Nephron progenitor cell (in vitro differentiated cells): ENCODE data around the gene TRABD2B.

ENCODE experiments used
- DNase-seq: peaks from one replicate; pipeline ENCODE4 v3.0.0; 2021
- H3K27ac Mint-ChIP-seq: 2 replicates; pipeline ENCODE4 v1.8.0; 2021; ENCODE audit warnings: mild to moderate bottlenecking, moderate library complexity, mixed read lengths
- H3K27me3 Mint-ChIP-seq: 2 replicates; pipeline ENCODE4 v1.8.0; 2021; ENCODE audit warnings: mild to moderate bottlenecking, low read depth, mixed read lengths; ENCODE audit not compliant: poor library complexity
- H3K36me3 Mint-ChIP-seq: 2 replicates; pipeline ENCODE4 v1.8.0; 2021; ENCODE audit warnings: low read depth, mixed read lengths
- H3K4me1 Mint-ChIP-seq: 2 replicates; pipeline ENCODE4 v1.8.0; 2021; ENCODE audit warnings: mixed read lengths
- H3K4me3 Mint-ChIP-seq: 2 replicates; pipeline ENCODE4 v1.8.0; 2021; ENCODE audit warnings: mild to moderate bottlenecking, moderate library complexity, mixed read lengths
- H3K9me3 Mint-ChIP-seq: 2 replicates; pipeline ENCODE4 v1.8.0; 2021; ENCODE audit warnings: mild to moderate bottlenecking, moderate library complexity, mixed read lengths
- TF ChIP-seq, protein P1 (sequence below): fragments of 200-600 bp; sonication (generic); IDR thresholded peaks from 2 replicates; pipeline ENCODE4 v1.5.0; 2021; ENCODE audit warnings: antibody characterized with exemption

The TRABD2B gene

DNA sequence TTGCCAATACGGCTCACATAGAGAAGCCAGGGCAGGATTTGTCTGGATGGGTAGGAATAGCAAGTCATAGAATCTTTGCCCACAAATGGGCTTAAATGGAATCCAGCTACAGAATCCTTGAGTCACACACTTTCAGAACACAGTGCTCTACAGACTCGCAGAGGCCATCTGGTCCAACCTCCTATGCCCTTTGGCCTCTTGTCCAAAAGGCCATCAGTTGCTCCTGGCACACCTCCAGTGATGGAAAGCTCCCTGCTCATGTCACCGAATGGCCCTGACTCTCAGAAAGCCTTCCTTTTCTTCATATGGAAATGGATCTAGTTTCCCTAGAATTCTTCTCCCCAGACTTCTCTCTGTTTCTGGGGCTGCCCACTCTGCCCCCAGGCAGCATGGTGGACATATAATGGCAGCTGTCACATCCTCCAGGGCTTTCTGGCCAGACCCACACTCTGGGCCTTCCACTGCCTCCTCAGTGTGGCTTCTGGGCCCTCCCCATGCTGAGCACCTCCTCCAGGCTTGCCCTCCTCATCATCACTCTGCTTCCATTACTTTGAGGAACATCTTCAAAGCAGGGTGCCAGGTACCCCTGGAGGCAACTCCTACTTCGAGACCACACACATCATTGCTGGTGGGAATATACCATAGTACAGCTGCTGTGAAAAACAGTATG lies 33.6 kb upstream of the TRABD2B start:
- H3K4me3 Mint-ChIP-seq = no peak overlapping the region
- peaks cover 7% of the 10 kb centered on the region for H3K27me3 Mint-ChIP-seq
- TF ChIP-seq, protein P1, sequence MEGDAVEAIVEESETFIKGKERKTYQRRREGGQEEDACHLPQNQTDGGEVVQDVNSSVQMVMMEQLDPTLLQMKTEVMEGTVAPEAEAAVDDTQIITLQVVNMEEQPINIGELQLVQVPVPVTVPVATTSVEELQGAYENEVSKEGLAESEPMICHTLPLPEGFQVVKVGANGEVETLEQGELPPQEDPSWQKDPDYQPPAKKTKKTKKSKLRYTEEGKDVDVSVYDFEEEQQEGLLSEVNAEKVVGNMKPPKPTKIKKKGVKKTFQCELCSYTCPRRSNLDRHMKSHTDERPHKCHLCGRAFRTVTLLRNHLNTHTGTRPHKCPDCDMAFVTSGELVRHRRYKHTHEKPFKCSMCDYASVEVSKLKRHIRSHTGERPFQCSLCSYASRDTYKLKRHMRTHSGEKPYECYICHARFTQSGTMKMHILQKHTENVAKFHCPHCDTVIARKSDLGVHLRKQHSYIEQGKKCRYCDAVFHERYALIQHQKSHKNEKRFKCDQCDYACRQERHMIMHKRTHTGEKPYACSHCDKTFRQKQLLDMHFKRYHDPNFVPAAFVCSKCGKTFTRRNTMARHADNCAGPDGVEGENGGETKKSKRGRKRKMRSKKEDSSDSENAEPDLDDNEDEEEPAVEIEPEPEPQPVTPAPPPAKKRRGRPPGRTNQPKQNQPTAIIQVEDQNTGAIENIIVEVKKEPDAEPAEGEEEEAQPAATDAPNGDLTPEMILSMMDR = no peak
- no peaks in the 10 kb centered on the region for H3K9me3 Mint-ChIP-seq
- H3K4me1 Mint-ChIP-seq = peaks cover 43% of the 10 kb centered on the region
- no peak overlapping the region for H3K27ac Mint-ChIP-seq
- H3K36me3 Mint-ChIP-seq = no peaks in the 10 kb centered on the region
- DNase-seq = no peak

DNA sequence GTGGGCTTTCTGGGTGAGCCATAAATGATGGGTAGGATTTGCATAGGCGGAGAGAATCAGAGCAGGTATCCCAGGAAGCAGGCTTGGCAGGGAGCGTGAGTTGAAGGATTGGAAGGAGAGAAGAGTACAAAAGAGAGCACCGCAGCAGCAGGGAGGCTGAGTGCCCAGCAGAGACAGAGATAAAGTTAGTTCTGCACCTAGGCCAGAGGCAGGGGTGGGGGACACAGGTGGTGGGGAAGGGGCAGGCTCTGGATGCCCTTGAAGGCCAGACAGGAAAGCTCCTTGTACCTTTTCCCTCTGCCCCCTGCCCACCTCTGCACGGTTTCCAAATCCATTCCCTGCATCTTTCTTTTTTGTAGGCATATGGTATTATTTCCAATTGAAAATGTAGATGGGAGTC lies 33.0 kb upstream of the TRABD2B start:
- H3K4me1 Mint-ChIP-seq = peaks cover 43% of the 10 kb centered on the region
- H3K27ac Mint-ChIP-seq = no peak overlapping the region
- no peak for DNase-seq
- H3K4me3 Mint-ChIP-seq = no peak overlapping the region
- TF ChIP-seq, protein P1 = no peak
- H3K27me3 Mint-ChIP-seq = peaks cover 4% of the 10 kb centered on the region
- no peaks in the 10 kb centered on the region for H3K9me3 Mint-ChIP-seq
- H3K36me3 Mint-ChIP-seq = no peaks in the 10 kb centered on the region

DNA sequence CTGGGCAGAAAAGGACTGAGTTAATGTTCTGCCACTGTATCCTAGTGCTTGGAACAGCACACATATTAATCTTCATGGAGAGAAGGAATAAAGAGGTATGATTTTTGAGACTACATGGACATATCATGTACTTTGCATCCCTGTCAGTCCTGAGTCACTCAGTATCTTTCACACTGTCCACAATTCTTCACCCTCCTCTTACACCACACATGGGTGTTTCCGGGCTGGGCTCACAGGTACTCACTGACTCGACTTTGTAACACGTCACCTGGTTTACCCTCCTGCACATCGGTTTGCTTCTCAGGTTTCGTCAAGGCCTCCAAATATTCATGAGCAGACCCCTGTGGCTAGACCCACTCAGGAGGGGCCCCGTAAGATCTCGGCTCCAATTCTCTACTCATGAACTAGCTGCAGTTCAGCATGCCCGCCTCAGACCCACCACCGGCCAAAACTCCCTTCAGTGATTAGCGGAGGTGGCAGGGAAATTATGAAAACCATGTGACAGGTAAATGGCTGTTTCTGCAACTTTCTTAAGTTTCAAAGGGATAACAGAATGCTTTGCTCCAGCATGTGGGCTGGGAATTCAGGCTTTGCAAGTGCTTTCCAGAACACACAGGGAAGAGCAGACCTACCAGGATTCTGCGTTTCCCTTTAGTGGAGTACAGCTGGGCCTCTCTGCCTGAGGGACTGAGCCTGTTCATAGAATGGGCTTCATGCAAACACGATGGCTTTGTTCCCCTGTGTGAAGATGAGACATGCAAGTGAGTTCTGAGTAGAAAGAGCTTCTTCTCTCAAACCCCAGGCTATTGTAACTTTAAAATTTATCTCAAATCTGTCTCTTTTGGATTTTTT lies 31.3 kb upstream of the TRABD2B start:
- Mint-ChIP-seq H3K36me3 (no peaks in the 10 kb centered on the region), H3K4me3 (no peak overlapping the region), H3K4me1 (peaks cover 47% of the 10 kb centered on the region), H3K27me3 (peaks cover 4% of the 10 kb centered on the region), H3K27ac (no peak overlapping the region), H3K9me3 (no peaks in the 10 kb centered on the region)
- DNase-seq = no peak
- TF ChIP-seq, protein P1 = no peak

DNA sequence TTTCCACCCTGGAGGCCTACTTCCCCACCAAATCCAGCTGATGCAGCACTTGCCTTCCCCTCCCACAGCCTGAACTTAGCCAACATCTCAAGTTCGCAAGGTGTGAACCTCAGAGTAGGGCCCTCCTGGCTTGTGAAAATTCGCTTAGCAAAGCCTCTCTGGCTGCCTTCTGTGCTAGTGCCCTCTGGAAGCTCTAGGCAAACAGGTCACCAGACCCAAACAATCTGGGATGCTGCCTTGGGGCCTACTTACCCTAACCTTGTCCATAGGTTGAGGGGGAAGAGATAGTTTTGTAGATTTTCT lies 30.3 kb upstream of the TRABD2B start:
- H3K36me3 Mint-ChIP-seq = no peaks in the 10 kb centered on the region
- no peak for DNase-seq
- peaks cover 48% of the 10 kb centered on the region for H3K4me1 Mint-ChIP-seq
- TF ChIP-seq, protein P1 = no peak
- H3K27me3 Mint-ChIP-seq = peaks cover 4% of the 10 kb centered on the region
- H3K4me3 Mint-ChIP-seq = no peak overlapping the region
- peak overlapping the region; percentile 86 for H3K27ac Mint-ChIP-seq
- H3K9me3 Mint-ChIP-seq = no peaks in the 10 kb centered on the region

DNA sequence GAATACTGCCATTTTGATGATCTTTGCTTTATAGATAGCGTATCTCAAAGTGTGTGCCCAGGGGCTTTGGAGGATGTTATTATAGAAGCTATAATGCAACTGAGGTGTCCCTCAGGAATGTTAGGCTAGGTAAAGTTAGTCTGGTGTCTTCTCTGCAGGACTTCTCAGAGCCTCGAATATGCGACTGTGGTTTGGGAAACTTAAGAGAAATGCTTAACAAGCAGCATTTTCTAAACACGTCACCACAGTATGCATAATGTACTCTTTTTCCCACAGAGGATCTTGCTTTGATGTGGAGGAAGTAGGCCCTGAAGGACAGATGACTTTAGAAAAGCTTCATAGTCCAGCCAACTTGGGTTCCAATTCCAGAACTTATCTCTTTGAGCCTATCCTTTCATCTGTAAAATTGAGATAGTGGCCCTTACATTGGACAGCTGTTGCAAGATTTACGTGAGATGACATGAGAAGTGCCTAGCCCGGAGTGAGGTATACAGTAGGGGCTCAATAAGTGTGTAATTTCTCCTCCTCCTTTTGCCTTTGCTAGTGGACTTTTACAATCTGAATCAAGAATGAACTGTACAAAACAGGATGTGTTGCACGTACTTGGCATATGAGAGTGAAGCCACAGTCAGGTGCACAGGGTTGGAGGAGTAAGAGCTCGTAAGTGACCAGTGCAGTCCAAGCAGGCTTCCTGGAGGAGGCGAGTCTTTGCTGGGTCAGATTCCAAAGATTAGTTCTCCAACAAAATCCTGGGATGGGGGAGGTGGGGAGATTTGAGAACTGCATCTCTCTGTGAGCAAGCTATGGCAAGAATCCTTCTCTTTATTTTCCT lies 29.7 kb upstream of the TRABD2B start:
- DNase-seq = no peak
- TF ChIP-seq, protein P1 = no peak
- Mint-ChIP-seq H3K27me3 (peaks cover 4% of the 10 kb centered on the region), H3K36me3 (no peaks in the 10 kb centered on the region), H3K9me3 (no peaks in the 10 kb centered on the region), H3K4me3 (no peak overlapping the region), H3K4me1 (peaks cover 53% of the 10 kb centered on the region), H3K27ac (peak overlapping the region; percentile 86)
